ENCODE measurements around the gene SYTL4.

SYTL4 gene

DNA sequence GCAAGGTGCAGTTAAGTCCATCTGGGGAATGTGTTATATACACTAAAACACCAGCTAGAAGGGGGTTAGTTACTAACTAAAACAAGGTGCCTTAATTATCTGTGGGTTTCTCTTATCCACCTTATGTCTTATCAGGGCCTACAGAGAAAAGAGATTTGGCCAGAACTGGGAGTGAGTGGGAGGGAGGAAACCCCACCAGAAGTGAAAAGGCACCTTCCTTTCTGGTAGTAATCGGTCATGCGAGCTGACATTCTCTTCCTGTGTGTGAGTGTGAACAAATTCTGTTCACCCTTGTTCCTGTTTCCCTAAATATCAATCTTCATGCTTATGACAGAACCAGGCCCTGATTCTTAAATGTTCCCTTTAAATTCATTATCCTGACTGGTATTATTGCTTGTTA, 44.4 kb downstream of the SYTL4 start:
- no peak for DNase-seq

- DNase-seq: no peak
Observed at GRCh38 chrX:100687128-100687527, 44.8 kb downstream of the SYTL4 start.

- DNase-seq: no peak
Observed at GRCh38 chrX:100685997-100686305, 46.0 kb downstream of the SYTL4 start.

DNA sequence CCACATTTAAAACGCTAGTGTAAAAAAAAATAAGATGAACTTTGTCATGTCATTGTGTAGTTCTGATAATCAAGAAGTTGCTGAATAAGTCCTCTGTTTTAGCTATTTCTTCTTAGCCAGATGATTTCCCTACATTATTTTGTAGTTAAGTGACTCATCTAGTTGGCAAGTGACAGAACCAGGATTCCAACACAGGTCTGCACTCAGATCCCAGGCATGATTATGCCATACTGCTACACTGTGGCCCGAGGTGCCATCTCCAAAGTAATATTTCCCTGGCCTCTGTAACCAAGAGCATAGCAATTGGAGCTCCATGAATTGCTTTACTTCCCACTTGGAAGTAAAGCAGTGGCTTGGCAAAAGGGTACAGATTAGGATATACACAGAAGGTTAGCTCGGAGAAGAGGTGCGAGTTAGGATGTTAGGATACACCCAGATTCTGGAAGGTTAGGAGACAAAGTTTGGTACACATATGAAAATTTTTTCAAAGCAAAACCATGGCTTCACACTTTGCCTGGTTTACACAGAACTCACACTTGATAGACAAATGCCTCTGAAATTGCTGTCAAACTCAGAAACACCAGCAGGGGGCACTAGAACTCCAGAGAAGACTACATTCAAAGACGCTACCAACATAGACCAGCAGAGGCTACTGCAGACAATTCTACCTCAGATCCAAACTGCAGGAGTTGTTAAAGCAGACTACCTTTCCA, 46.5 kb downstream of the SYTL4 start:
- peak; percentile 52 for DNase-seq

GRCh38 chrX:100682939-100683338, 49.0 kb downstream of the SYTL4 start:
- DNase-seq: no peak

DNA sequence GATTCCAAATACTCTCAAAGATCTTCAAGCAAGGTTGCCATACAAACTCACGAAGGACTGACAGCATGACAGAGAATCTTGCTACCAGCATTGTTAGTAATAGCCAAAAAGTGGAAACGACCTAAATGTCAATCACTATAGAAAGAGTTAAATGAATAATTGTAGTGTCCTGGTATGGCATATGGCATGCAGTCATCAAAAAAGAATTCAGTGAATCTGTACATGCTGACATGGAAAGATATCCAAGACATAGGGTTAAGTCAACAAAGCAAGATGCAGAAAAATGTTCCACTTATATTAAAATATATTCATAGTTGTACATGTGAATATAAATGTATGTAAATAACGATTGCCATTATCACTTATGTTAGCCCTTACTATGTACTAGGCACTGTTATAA, 50.3 kb downstream of the SYTL4 start:
- DNase-seq: no peak

DNA sequence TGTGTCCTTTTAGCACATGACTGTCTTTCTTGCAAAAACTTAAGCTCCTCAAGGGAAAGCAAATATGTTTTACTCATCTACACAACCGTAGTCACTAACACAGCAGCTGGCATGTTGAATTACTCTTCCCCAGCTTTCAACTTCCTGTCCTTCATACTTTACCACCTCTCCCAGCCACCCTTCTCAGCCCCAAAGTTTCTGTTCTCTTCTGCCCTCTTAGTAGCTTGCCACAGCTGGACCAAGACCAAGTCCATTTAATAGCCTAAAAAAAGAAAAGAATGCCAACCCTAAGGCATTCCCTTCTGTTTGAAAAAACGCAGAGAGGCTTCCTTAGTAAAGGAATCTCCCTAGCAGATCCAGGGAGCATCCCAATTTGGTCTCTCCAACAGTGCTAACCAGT, 51.2 kb downstream of the SYTL4 start:
- no peak for DNase-seq

- no peak for DNase-seq
Observed at GRCh38 chrX:100677611-100678181, 54.2 kb downstream of the SYTL4 start.

DNA sequence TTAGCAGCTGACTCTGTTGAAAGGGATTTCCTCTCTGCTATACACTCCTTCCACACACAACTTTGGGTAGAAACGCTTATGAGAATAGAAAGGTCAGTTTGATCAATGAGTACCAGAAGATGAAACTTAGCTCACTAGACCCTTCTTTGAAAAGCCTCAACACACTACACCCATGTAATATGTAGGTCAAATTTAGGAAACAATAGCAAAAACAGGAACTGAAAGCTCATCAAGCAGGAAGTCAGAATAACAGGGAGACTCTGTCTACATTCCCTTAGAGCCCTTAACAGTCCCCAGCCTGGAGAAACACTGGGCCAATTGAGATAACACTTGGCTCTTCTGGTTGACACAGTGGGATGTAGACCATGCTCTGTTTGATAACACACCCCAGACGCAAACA, 57.2 kb downstream of the SYTL4 start:
- DNase-seq: no peak

- no peak for DNase-seq
Observed at GRCh38 chrX:100673397-100673953, 58.4 kb downstream of the SYTL4 start.

GRCh38 chrX:100672966-100673365, 59.0 kb downstream of the SYTL4 start:
- no peak for DNase-seq

DNA sequence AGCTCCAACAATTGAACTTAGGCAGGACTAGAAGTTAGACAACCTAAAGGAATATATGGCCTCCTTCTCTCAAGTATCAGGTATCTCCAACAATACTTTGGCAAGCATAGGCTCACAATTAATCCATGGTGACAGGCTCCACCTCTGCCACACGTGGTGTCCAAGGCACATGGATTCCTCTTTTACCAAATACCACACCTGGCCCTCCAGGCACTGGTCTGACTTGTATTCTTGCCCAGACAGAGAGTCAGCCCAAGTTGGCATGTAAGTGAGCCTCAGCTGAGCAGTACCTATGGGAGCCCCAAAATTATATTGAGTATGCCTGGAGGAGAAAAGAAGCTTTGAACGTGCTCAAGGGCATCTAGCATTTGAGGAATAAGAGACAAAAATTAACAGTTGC, 68.3 kb downstream of the SYTL4 start:
- DNase-seq: no peak

- DNase-seq: no peak
Observed at GRCh38 chrX:100662796-100663195, 69.1 kb downstream of the SYTL4 start.

GRCh38 chrX:100662170-100662569, 69.8 kb downstream of the SYTL4 start:
- DNase-seq: no peak

GRCh38 chrX:100659431-100660137, 72.3 kb downstream of the SYTL4 start:
- no peak for DNase-seq

GRCh38 chrX:100658941-100659381, 73.0 kb downstream of the SYTL4 start:
- no peak for DNase-seq

- no peak for DNase-seq
Observed at GRCh38 chrX:100654261-100654660, 77.7 kb downstream of the SYTL4 start.

DNA sequence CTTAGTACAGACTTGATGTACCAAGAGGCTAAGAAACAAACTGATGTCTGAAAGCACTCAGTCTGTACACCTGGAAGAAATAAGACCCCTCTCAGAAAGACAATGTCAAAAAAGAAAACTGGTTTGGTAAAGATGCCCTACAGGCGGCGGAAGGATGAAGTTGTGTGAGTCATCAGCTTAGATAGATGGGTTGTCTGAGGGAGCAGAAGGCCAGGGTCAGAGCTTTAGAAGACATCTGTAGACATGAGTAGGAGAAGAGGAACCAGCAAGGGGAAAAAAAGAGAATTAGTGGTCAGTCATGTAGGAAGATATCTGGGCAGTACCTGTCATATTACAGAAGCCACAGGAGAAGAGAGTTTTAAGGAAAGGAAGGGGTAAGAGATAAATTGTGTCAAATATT, 79.7 kb downstream of the SYTL4 start:
- DNase-seq: no peak

DNA sequence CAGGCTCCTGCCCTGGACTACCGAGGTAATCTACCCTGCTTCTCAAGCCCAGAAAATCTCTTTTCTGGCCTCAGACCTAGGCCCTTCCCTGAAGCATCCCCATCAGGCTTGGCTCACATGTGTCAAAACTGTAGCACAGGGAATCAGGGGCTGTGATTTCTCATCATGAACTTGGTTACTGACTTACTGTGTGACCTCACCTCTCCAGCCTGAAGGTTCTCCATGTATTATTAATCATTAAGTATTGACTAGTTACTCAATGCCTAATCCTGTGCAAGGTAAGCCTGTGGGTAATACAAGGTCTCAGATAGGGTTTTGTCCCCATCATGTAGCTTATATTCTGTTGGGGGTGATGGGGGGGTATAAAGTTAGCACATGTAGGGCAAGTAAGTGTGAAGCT, 81.1 kb downstream of the SYTL4 start:
- DNase-seq: no peak

- DNase-seq: no peak
Observed at GRCh38 chrX:100649550-100650356, 82.2 kb downstream of the SYTL4 start.

DNA sequence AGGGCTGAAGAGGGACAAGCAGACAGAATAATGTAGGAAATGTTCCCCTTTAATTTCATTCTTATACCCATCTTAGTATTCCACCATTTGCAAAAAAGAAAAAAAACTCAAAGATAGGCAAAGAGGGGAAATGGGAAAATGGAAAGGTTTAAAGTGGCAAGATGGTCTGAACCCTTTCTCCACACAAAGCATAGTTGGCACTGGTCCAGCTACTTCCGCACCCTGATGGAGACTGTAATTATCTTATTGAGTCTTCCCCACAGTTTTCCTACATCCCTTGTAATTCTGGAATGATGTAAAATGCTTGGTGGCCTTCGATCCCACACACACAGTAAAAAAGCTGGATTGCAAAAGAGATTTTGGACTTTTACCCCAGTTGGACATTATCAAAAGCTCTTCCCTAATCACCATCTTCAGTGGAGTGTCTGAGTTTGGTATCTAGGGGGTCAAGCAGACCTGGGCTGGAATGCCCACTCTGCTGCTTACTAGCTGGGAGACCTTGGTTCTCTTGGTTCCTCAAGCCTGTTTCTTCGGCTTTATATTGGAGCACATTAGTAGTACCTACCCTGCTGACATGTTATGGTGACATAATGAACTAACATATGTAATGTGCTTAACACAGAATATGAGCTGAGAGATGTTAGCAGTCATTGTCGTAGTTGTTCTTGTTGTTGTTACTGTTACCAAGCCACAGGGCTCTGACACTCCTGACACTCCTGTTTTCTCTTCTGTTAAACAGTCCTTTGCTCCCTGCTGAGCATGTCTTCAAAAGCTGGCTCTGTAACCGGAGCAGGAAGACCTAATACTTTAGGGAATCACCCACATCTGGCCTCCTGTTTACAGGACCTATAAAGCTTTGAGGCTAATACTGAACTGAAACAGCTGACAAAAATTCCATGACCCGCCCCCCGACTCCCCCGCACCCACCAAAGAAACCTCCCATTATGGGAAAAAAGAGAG, 83.2 kb downstream of the SYTL4 start:
- no peak for DNase-seq

DNA sequence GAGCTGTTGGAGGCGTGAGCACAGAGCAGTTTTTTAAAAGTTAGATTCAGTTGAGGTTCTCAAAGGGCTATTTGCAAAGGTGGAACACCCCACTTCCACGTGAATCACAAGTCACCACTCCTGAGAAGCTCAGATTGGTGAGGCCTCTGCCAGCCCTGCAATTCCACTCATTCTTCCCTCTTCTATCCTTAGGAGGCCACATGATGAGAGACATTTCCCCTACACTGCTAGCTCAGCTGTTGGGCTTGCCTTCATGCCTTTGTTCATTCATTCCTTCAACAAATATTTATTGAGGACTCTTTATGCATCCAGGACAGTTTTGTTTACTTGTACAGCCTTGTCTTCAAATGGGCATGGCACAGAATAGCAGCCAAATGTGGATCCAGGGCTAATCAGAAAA, 84.2 kb downstream of the SYTL4 start:
- DNase-seq: no peak

Data from activated CD4-positive, CD25-positive, alpha-beta regulatory T cell treated with anti-CD3 and anti-CD28 coated beads, Interleukin-2, amount 50 U/mL, for 72 hours (primary cell).